ENCODE data around the gene TACC2.
"Not testable (repeated sequence)": the region's sequence is repeated elsewhere in the genome, so short reads cannot be mapped to it uniquely, and the experiment has no call there.

Gene TACC2

DNA sequence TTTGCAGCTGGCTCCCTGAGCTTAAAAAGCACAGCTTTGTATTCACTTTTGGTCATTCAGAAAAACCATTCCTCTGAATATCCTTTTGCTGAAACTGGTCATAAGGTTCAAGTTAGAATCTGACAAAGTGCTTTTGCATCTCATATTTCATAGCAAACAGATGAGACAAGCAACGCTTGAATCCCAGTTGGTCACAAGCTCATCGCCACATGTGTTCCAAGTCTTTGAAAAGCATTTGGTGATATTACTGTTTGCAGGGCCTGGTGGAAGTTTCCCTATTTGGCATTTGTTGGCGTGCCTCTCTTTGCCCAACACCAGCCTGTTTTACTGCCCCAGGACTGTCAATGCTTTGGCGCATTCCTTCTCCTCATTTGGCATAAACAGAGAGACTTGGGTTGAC, 10.3 kb downstream of the TACC2 start:
- DNase-seq (ENCODE audit: insufficient read length, low spot score) (no peak), FAIRE-seq (no peak)
- no peak for TF ChIP-seq POLR2A (IDR thresholded peaks at IDR 0.05; ENCODE audit: low read depth, low read length)

DNA sequence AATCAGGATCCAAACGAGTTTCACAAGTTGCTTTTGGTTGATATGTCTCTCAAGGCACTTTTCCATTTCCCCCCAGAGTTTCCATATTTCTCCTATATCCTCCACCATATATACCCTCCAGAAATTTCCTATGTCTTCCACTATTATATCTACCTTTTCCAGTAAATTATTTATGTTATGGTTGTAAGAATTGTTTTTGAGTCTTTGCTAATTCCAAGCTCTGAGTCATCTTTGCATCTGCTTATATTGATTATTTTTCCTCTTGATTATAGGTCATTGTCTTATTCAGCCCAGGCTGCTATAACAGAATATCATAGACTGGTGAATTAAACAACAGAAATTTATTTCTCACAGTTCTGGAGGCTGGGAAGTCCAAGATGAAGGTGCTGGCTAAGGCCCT, 12.7 kb downstream of the TACC2 start:
- no peak for FAIRE-seq
- no peak for DNase-seq (ENCODE audit: insufficient read length, low spot score)
- no peak for TF ChIP-seq POLR2A (IDR thresholded peaks at IDR 0.05; ENCODE audit: low read depth, low read length)

DNA sequence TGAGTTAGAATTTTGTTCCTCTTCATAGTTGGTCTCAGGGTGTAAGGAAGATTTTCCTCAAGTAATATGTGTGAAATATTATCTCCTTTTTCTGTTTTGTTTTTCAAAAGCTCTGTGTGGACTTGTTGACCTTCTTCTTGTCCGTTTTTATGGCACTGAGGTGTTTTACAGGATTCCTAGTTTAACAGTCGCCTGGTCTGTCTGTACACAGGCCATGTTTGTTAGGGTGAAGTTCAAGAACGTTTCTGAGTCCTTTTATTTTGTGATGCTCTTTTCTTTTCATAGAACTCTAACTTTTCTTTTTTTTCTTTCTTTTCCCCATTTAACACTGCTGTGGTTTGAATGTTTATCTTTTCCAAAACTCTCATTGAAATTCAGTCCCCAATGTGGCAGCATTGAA, 18.5 kb downstream of the TACC2 start:
- no peak for TF ChIP-seq POLR2A (IDR thresholded peaks at IDR 0.05; ENCODE audit: low read depth, low read length)
- FAIRE-seq (no peak), DNase-seq (ENCODE audit: insufficient read length, low spot score) (no peak)

DNA sequence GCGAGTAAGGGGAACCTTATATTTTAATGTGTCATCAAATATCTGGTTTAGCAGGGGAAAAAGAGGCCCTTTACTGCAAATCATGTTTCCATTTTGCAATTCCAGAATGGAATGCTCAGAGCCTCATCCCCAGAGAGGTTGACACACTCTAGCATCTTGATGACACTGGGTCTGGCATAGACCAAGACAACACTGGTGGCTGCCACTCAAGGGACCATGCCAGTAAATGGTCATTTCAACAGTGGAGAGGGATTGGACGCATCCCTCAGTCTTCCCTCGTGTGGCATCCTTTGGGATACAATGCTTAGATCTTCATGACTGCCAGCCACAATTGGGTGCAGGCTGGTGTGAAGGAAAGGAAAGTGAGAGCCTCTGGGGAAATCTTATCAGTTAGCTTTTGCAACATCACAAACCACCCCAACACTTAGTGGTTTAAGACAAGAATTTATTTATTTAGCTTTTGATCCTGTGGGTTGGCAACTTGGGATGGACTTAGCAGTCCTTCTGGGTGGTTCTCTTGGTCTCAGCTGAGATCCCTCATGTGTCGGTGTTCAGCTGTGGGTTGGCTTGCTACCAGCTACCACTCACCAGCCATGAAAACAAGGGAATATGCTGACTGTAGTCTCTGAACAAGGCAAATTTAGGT, 21.6 kb downstream of the TACC2 start:
- DNase-seq (ENCODE audit: insufficient read length, low spot score) (no peak), FAIRE-seq (no peak)

DNA sequence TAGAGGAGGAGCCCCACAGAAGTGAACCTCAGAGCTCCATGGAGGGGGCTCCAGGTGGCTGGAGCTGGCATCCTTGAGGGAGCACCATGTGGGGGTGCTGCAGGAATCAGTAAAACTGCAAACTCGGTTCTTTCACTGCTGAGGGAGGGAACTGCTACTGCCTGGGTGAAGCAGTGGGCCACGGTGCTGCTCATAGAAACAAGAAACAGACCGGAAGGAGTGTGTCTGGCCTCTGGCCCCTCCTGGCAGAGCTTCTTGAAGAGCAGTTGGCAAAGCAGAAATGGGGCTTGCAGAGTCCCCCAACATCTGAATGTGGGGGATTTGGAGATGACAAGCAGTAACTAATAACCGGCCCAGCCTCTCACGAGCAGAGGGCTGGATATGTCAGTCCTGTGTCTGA, 23.8 kb downstream of the TACC2 start:
- FAIRE-seq (no peak), DNase-seq (ENCODE audit: insufficient read length, low spot score) (no peak)
- TF ChIP-seq POLR2A (IDR thresholded peaks at IDR 0.05; ENCODE audit: low read depth, low read length) = no peak

More for the DNA sequence above, 21.6 kb downstream of the TACC2 start:
- no peak for TF ChIP-seq POLR2A (IDR thresholded peaks at IDR 0.05; ENCODE audit: low read depth, low read length)

DNA sequence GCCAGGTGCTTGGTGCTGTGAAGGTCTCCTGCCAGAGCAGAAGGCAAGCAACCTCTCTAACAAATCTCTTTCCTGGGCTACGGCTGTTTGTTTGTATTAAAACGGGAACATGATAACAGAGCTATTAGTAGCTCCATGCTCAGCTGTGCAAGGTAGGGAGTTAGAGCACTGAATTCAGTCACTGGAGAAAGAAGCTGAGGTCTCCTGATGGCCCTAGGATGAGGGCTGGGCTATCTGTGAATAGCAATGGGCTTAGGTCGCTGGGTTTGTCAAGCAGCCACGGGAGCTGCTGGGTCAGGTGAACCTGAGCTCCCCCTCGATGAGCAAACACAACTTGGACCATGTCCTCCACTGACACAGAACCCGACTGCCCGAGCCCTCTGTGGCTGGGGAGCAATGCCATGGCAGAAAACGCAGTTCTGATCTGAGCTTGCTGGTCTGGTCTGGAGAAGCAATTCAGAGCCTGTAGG, 24.4 kb downstream of the TACC2 start:
- FAIRE-seq (no peak), DNase-seq (ENCODE audit: insufficient read length, low spot score) (no peak)
- no peak for TF ChIP-seq POLR2A (IDR thresholded peaks at IDR 0.05; ENCODE audit: low read depth, low read length)

DNA sequence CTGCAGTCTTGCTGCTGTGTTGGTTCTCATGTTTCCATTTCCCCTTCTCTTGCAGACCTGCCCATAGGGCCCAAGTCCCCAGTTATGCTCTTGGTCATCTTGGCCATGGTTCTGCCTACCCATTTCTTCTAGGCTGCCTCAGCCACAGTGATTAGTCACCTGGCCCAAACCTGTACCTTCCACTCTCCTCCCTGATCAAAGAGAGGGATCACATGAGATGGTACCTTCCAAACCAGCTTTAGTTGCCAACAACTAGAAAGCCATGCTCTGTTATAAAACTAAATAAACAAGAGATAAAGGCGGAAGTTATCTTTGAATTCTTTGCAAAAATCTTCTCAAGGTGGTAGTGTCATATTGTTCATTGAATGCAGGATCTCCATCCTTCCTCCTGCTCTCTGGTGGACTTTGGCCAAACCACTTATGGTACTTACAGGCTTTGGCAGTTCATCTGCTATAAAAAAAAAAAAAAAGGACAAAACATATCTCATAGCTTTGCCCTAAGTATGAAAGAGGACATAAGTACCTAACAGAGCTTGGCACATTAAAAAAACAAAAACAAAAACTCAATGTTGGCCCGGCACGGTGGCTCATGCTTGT, 25.8 kb downstream of the TACC2 start:
- DNase-seq (ENCODE audit: insufficient read length, low spot score) (no peak), FAIRE-seq (no peak)
- no peak for TF ChIP-seq POLR2A (IDR thresholded peaks at IDR 0.05; ENCODE audit: low read depth, low read length)

DNA sequence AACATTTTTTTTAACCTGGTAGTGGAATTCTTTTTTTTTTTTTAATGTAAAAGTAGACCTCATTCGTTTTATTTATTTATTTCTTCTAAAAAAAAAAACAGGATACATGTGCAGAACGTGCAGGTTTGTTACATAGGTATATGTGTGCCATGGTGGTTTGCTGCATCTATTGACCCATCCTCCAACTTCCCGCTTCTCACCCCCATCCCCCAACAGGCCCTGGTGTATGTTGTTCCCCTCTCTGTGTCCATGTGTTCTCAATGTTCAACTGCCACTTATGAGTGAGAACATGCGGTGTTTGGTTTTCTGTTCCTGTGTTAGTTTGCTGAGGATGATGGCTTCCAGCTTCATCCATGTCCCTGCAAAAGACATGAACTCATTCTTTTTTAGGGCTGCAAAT, 29.0 kb downstream of the TACC2 start:
- FAIRE-seq; DNase-seq (ENCODE audit: insufficient read length, low spot score): not testable (repeated sequence)

DNA sequence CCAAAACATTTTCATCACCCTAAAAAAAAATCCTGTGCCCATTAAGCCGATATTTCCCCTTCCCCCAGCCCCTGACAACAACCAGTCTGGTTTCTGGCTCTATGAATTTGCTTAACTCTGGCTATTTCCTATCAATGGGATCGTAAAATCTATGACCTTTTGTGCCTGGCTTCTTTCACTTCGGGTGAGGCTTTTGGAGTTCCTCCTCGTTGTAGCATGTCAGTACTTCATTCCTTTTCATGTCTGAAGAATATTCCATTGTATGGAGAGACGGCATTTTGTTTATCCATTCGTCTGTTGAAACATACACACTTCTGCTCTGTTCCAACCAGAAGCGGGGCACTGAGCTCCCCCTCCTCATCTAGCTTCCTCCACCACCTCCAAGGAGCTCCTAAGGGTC, 29.5 kb downstream of the TACC2 start:
- FAIRE-seq (no peak), DNase-seq (ENCODE audit: insufficient read length, low spot score) (no peak)
- no peak for TF ChIP-seq POLR2A (IDR thresholded peaks at IDR 0.05; ENCODE audit: low read depth, low read length)

DNA sequence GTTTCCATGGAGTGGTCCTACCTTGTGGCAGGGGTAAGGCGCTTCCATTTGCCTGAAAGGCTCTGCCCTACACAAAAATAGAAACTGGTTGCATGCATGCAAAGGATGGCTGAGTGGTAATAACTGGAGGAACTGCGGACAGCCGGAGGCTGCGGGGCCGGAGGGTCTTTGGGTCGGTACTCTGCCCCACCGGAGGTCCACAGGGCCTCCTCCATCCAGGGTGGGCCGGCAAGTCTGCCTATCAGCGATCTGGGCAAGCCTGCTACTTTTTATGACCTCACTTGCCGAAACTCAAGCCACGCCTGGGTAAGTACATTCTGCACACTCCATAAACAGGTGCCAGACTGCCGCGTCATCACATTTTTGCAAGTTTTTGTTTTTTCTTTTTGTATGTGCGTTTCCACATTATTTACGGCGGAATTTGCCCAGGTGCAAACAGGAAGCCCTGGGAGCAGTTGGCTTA, 30.0 kb downstream of the TACC2 start:
- FAIRE-seq = no peak
- TF ChIP-seq POLR2A (IDR thresholded peaks at IDR 0.05; ENCODE audit: low read depth, low read length) = no peak
- DNase-seq (ENCODE audit: insufficient read length, low spot score) = no peak

DNA sequence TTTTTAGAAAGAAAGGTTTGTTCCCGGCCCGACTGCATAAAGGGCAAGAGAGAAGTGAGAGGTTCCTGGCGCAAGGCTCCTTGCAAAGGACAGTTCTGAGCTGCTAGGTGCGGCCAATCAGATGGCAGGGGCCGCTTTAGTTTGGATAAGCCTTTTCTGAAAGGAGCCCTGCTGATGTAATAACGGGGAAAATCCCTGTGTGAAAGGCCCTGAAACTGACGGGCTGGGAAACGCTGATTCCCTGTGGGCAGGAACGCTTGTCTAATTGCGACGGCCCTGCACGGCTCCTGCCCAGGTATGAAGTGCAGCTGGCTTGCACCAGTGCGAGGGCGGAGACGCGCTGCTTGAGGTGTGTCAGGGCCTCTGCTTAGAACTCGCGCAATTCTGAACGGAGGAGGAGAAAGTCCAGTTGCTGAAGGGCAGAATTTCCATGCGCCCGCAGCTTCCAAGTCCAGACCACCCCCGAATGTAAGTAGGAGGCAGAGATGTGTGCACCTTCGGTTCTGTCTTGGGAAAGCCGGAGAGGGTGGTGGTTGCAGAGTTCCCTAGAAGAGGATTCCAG, 30.5 kb downstream of the TACC2 start:
- DNase-seq (ENCODE audit: insufficient read length, low spot score) (no peak), FAIRE-seq (no peak)
- TF ChIP-seq POLR2A (IDR thresholded peaks at IDR 0.05; ENCODE audit: low read depth, low read length) = no peak

DNA sequence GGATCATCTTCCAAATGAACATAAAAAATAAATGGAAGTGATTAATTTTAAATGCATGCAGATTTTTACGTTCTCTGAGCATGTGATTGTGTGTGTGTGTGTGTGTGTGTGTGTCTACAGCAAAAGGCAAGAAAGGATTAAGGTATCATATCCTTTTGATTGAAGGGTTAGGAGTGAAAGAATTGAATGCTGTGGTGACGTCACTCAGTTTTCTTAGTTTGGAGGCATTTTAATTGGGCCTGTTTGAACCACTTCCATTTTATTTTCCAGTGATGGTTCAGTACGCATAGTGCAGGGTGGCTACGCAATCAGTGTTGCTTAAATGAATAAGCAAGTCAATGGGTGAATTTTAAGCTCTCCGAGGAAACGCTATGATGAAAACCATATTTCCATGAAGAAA, 31.3 kb downstream of the TACC2 start:
- DNase-seq (ENCODE audit: insufficient read length, low spot score) (no peak), FAIRE-seq (no peak)
- no peak for TF ChIP-seq POLR2A (IDR thresholded peaks at IDR 0.05; ENCODE audit: low read depth, low read length)

DNA sequence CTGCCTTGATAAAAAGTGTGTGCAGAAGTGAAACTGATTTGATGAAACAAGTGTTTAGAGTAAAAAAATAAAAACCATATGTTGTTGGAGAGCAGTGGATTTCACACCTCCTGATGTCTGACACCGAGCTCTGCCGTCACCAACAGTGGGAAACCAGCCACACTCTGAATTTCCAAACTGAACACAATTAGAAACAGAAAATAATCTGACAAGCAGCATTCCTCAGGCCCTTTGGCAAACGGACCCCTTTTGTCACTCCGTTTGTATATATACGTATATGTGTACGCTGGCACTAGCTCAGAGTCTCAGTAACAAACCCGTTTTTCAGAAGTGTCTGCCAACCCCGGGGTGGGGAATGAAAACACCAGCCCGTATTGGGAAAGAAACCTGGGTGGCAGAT, 32.4 kb downstream of the TACC2 start:
- no peak for TF ChIP-seq POLR2A (IDR thresholded peaks at IDR 0.05; ENCODE audit: low read depth, low read length)

DNA sequence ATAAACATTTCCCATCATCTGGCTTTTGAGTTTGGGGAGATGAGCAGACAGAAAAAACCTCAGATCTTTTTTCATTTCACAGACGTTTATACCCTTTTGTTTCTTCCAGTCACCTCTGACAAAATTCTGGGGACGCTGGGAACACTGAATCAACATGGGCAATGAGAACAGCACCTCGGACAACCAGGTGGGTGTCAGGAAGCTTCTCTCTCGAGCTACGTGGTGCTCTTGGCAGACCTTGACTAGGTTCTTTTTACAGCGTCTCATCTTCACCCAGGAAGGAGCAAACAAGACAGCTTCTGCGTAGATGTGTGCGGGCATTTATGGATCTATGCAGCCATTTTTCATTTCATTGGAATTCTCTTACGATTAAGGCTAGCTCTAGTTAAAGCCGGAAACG, 32.9 kb downstream of the TACC2 start:
- FAIRE-seq (no peak), DNase-seq (ENCODE audit: insufficient read length, low spot score) (no peak)

More for the DNA sequence above, 32.4 kb downstream of the TACC2 start:
- DNase-seq (ENCODE audit: insufficient read length, low spot score) (no peak), FAIRE-seq (no peak)

DNA sequence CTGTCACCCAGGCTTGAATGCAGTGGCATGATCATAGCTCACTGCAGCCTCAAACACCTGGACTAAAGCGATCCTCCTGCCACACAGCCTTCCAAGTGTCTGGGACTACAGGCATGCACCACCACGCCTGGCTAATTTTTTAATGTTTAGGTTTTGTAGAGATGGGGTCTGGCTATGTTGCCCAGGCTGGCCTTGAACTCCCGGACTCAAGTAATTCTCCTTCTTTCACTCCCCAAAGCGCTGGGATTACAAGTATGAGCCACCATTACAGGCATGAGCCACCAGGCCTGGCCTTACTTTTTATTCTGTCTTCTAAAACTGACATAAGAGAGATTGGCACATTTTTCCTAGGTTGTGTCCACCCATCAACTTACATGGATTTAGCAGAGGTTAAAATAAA, 33.3 kb downstream of the TACC2 start:
- no peak for TF ChIP-seq POLR2A (IDR thresholded peaks at IDR 0.05; ENCODE audit: low read depth, low read length)
- DNase-seq (ENCODE audit: insufficient read length, low spot score) (no peak), FAIRE-seq (no peak)

More for the DNA sequence above, 32.9 kb downstream of the TACC2 start:
- TF ChIP-seq POLR2A (IDR thresholded peaks at IDR 0.05; ENCODE audit: low read depth, low read length) = no peak

DNA sequence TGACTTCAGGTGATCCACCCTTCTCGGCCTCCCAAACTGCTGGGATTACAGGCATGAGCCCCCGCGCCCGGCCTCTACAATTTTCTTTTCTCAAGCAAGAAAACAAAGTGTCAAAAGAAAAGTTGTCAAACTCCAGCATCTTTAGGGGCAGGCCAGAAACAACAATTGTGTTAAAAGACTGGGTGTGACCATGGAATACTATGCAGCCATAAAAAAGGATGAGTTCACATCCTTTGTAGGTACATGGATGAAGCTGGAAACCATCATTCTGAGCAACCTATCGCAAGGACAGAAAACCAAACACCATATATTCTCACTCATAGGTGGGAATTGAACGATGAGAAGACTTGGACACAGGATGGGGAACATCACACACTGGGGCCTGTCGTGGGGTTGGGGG, 34.3 kb downstream of the TACC2 start:
- not testable (repeated sequence) for FAIRE-seq; DNase-seq (ENCODE audit: insufficient read length, low spot score)

Data from H54 (cell line).